Measurements from ENCODE around the gene CACNA1C. TPM values are rescaled to one million over a fixed set of nuclear protein-coding genes. Genes with fewer than 3 reads are reported as not detected.
"Not testable (repeated sequence)": the region's sequence is repeated elsewhere in the genome, so short reads cannot be mapped to it uniquely, and the experiment has no call there.

CACNA1C gene
- total RNA-seq, 1 experiment from 2014 or later, result 0.35 TPM

DNA sequence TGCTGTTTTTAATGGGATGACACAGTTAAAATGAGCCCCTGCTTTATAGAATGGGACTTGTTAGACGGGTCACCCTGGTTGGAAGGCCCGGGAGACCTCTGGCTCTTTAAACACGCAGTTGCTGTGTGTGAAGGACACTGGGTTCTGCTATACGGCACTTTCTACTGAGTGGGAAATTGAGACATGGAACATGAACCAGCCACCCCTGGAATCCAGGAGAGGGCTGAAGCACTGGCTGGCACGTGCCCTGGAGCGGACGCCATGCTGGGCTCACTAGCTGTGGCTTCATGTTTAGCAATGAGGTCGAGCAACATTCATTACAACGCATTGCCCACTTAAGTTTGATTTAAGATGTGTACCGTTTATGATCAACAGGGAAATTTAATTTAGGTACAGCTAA is 23.9 kb downstream of the CACNA1C start:
- no peaks in the 10 kb centered on the region for H3K27me3 ChIP-seq (ENCODE audit: control insufficient read depth, insufficient read depth, low read length)
- H3K4me3 ChIP-seq (ENCODE audit: insufficient read depth, low read depth, low read length), result no peak overlapping the region
- no peaks in the 10 kb centered on the region for H3K36me3 ChIP-seq (replicated peaks; ENCODE audit: control insufficient read depth, insufficient read depth, low read length)
- no peak for DNase-seq

DNA sequence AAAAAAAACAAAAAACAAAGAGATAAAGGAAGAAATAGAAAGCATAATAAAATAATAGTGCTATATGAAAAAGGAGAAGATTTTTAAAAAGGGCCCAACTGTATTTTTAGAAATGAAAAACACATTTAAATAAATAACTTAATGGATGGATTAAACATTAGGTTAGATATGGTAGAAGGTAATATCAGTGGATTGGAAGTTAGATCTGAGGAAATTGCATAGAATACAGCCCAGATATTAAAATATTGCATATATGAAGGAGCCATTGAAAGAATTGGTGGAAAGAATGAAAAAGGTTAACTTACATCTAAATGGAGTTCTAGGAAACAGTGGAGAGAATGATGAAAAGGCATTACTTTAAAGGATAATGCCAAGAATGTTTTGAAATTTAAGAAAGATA is 27.8 kb downstream of the CACNA1C start:
- H3K27me3 ChIP-seq (ENCODE audit: control insufficient read depth, insufficient read depth, low read length), result no peaks in the 10 kb centered on the region
- no peaks in the 10 kb centered on the region for H3K36me3 ChIP-seq (replicated peaks; ENCODE audit: control insufficient read depth, insufficient read depth, low read length)
- no peak for DNase-seq
- H3K4me3 ChIP-seq (ENCODE audit: insufficient read depth, low read depth, low read length), result no peak overlapping the region

DNA sequence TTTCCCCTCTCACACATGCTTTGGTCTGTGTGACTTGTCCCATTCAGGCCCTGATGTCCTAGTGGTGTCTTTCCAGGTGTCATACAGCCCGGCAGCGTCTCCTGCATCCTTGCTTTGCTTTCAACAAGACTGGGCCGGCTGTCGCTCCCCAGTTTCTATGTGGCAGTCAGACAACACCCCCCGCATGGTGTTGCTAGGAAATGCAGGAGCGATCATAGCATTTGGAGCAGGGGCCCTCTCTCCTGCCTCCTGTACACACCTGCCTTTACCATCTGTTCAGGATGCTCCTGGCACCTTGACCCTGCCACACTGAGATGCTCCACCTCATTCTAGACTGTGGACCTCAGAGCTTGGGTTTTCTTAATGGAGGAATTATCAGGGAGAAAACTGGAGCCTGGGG is 29.5 kb downstream of the CACNA1C start:
- no peaks in the 10 kb centered on the region for H3K27me3 ChIP-seq (ENCODE audit: control insufficient read depth, insufficient read depth, low read length)
- H3K4me3 ChIP-seq (ENCODE audit: insufficient read depth, low read depth, low read length), result no peak overlapping the region
- no peaks in the 10 kb centered on the region for H3K36me3 ChIP-seq (replicated peaks; ENCODE audit: control insufficient read depth, insufficient read depth, low read length)
- DNase-seq, result no peak

DNA sequence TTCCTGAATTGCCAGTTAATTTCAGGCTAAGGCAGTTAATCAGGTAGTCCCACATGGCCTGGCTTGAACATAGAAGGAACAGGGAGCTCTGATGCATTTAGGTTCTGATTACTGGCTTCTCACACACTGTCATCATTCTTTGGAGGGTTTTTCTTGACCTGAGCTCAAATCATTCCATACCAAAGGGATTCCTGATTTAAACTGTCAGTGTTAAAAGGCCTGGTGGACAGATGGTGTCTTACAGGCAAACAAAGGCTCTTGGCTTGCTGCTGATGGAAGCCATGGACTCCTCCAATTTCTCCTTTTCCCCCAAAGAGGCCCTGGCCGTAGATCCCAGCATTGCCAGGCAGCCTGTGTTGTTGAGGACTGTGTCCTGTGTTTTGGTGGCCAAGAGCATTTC is 30.2 kb downstream of the CACNA1C start:
- Histone ChIP-seq H3K36me3 (replicated peaks; ENCODE audit: control insufficient read depth, insufficient read depth, low read length) (no peaks in the 10 kb centered on the region), H3K27me3 (ENCODE audit: control insufficient read depth, insufficient read depth, low read length) (no peaks in the 10 kb centered on the region), H3K4me3 (ENCODE audit: insufficient read depth, low read depth, low read length) (no peak overlapping the region)
- no peak for DNase-seq

DNA sequence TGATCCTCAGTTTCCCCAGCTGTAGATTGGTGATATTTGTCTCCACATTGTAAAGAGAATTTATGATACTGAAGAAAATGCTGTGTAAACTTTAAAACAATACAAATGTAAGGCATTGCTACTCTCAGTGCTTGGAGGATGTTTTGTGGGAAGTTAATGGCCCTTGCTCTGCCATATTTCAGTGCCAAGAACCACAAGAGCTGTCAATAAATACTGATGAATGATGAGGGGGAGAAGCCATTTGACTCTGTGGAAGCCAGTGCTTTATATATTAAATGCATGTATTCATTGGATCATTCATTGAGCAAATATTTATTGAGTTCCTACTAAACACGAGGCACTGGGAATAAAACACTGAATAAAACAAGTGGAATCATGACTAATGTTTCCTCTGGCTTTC is 30.8 kb downstream of the CACNA1C start:
- DNase-seq, result no peak
- H3K4me3 ChIP-seq (ENCODE audit: insufficient read depth, low read depth, low read length), result no peak overlapping the region
- no peaks in the 10 kb centered on the region for H3K36me3 ChIP-seq (replicated peaks; ENCODE audit: control insufficient read depth, insufficient read depth, low read length)
- H3K27me3 ChIP-seq (ENCODE audit: control insufficient read depth, insufficient read depth, low read length), result no peaks in the 10 kb centered on the region

DNA sequence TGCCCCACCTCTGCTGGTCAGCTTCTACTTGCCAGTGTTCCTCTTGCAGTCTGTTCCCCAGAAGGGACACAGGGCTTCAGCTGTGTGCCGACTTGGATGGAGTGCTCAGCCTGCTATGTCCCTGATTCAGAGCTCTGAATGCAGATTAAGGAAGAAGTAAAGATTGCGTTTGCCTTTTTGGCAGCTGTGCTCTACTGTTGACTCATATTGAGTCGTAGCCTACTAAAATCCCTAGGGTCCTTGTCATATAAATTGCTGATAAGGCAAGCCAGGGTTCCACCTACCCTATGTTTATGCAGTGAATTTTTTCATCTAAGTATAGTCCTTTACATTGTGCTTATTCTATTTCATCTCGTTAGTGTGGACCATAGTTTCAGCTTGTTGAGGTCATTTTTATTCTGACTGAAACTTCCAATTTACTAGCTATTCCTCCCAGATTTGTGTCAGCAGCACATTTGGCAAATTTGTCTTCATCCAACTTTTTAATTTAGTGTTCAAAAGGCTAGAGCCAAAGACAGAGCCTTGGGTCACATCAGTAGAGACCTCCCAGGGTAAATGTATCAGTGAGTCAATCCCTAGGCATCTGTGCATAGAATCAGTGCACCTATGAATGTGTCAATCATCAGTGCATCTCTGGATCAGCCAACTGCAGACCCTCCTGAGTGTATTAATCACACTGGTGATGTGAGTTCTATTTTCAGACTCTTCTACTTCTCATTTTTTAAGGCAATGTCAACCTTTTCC is 31.9 kb downstream of the CACNA1C start:
- no peaks in the 10 kb centered on the region for H3K27me3 ChIP-seq (ENCODE audit: control insufficient read depth, insufficient read depth, low read length)
- DNase-seq, result no peak
- H3K36me3 ChIP-seq (replicated peaks; ENCODE audit: control insufficient read depth, insufficient read depth, low read length), result no peaks in the 10 kb centered on the region
- H3K4me3 ChIP-seq (ENCODE audit: insufficient read depth, low read depth, low read length), result no peak overlapping the region

DNA sequence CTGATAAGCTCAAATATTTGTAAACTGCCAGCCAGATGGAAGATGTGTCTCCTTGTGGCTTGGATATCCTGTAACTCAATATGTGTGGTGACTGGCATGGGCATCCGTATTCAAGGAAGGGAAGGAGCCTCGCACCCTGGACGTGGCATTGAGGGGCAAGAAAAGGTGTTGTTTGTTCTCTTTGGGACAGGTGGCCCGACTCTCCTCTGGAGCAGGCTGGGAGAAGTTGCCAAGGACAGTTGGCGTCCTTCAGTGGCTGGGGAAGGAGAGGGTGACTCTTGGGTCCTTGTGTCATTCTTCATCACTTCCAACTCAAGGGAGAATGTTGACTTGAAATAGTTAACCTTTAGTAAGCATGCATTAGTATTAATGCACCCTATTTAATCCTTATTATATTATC is 39.6 kb downstream of the CACNA1C start:
- Histone ChIP-seq H3K36me3 (replicated peaks; ENCODE audit: control insufficient read depth, insufficient read depth, low read length) (no peaks in the 10 kb centered on the region), H3K27me3 (ENCODE audit: control insufficient read depth, insufficient read depth, low read length) (no peaks in the 10 kb centered on the region), H3K4me3 (ENCODE audit: insufficient read depth, low read depth, low read length) (no peak overlapping the region)
- no peak for DNase-seq

DNA sequence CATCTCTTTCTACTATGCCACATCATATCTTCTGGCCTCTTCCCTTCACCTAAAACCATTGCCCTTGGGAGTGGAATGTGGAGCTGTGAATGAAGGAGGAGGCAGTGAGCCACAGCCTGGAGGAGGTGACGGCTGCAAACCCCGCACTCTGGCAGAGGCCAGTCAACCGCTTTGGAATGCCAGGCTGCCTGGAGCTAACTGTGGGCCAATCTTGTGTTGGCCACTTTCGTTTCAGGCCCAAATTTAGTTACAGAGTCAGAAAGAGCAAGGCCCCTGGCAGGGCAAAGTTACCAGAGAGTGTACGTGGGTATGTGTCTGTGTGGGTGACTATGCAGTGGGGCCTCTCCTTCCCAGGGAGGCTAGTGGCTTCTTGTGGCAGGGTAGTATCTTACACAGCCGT is 40.1 kb downstream of the CACNA1C start:
- no peak for DNase-seq
- Histone ChIP-seq H3K36me3 (replicated peaks; ENCODE audit: control insufficient read depth, insufficient read depth, low read length) (no peaks in the 10 kb centered on the region), H3K27me3 (ENCODE audit: control insufficient read depth, insufficient read depth, low read length) (no peaks in the 10 kb centered on the region), H3K4me3 (ENCODE audit: insufficient read depth, low read depth, low read length) (no peak overlapping the region)

DNA sequence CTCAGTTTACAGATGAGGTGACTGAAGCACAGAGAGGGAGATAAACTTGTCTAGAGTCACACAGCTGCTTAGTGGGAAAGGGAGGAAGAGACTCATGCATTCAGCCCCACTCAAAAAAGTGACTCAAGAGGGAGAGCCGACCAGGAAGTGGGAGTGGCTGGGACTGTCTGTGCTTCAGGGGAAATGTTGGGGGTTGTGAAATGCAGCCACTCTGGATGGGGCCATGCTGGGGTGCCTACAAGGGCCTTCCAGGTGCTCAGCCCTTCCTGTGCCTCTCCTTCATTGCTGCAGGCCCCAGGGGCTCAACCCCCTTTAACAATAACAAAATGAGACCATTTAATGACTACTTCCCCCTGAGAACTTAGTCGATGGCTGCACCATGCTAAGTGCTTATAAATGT is 41.8 kb downstream of the CACNA1C start:
- H3K27me3 ChIP-seq (ENCODE audit: control insufficient read depth, insufficient read depth, low read length), result no peaks in the 10 kb centered on the region
- no peaks in the 10 kb centered on the region for H3K36me3 ChIP-seq (replicated peaks; ENCODE audit: control insufficient read depth, insufficient read depth, low read length)
- H3K4me3 ChIP-seq (ENCODE audit: insufficient read depth, low read depth, low read length), result no peak overlapping the region
- DNase-seq, result no peak

GRCh38 chr12:2095878-2096277 is 43.1 kb downstream of the CACNA1C start:
- H3K4me3 ChIP-seq (ENCODE audit: insufficient read depth, low read depth, low read length), result no peak overlapping the region
- no peaks in the 10 kb centered on the region for H3K36me3 ChIP-seq (replicated peaks; ENCODE audit: control insufficient read depth, insufficient read depth, low read length)
- no peak for DNase-seq
- H3K27me3 ChIP-seq (ENCODE audit: control insufficient read depth, insufficient read depth, low read length), result no peaks in the 10 kb centered on the region

DNA sequence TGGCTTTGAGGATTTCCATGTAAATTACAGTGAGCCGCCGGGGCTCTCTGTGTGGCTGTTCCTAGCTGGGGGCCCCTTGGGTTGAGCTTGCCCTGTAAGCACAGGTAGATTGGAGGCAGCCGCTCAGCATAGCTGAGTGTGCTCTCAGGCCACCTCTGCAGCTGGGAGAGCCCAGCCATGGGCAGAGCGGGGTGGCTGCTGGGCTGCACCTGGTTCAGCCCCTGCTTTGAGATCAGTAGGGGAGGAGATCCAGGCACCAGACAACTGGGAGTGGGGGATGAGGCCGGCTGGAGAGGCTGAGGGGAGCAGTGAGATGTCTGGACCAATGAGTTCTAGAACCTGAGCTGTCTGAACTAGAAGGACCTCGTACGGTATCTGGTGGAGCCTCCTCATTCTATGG is 44.8 kb downstream of the CACNA1C start:
- DNase-seq, result peak; percentile 62

DNA sequence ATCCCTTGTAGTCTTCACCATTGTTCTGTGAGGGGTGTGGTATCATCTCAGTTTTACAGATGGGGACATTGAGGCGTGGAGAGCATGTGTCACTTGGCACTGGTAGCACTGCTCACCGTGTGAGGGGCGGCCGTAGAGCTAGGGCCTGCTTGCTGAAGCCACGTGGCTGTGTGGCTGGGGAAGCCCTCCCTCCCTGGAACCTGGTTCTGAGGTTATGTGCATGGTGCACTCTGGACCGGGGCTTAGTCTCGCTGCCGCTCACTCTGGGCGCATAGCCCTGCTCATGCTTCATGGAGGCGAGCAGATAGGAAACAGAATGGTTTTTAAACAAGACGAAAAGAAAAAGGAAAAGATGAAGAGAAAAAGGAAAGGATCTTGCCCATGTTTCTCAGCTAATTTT is 46.1 kb downstream of the CACNA1C start:
- no peak overlapping the region for H3K4me3 ChIP-seq (ENCODE audit: insufficient read depth, low read depth, low read length)
- no peaks in the 10 kb centered on the region for H3K27me3 ChIP-seq (ENCODE audit: control insufficient read depth, insufficient read depth, low read length)
- H3K36me3 ChIP-seq (replicated peaks; ENCODE audit: control insufficient read depth, insufficient read depth, low read length), result no peaks in the 10 kb centered on the region
- DNase-seq, result no peak

More for the DNA sequence above, 44.8 kb downstream of the CACNA1C start:
- H3K36me3 ChIP-seq (replicated peaks; ENCODE audit: control insufficient read depth, insufficient read depth, low read length), result no peaks in the 10 kb centered on the region
- no peaks in the 10 kb centered on the region for H3K27me3 ChIP-seq (ENCODE audit: control insufficient read depth, insufficient read depth, low read length)
- H3K4me3 ChIP-seq (ENCODE audit: insufficient read depth, low read depth, low read length), result no peak overlapping the region

GRCh38 chr12:2099595-2099994 is 46.8 kb downstream of the CACNA1C start:
- H3K36me3 ChIP-seq (replicated peaks; ENCODE audit: control insufficient read depth, insufficient read depth, low read length), result no peaks in the 10 kb centered on the region
- no peak for DNase-seq
- H3K4me3 ChIP-seq (ENCODE audit: insufficient read depth, low read depth, low read length), result no peak overlapping the region
- H3K27me3 ChIP-seq (ENCODE audit: control insufficient read depth, insufficient read depth, low read length), result no peaks in the 10 kb centered on the region

DNA sequence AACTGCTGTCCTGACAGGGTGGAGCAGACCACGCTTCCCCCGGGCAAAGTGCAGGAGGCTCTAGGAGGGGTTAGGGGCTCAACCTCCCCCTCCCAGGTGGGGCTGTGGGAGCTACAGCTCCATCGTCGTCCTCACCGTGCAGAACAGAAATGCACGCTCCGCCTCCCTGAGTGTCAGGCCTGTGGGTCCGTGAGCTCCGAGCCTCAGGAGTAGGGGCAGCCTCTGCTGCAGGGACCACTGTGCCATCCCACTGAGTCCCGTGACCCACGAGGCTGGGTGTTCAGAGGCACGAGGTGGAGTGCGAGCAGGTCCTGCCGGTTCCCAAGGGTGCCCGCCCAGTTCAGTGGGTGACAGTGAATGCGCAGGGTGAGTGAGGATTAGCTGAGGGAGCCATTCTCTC is 48.6 kb downstream of the CACNA1C start:
- Histone ChIP-seq H3K27me3 (ENCODE audit: control insufficient read depth, insufficient read depth, low read length) (no peaks in the 10 kb centered on the region), H3K4me3 (ENCODE audit: insufficient read depth, low read depth, low read length) (no peak overlapping the region), H3K36me3 (replicated peaks; ENCODE audit: control insufficient read depth, insufficient read depth, low read length) (no peaks in the 10 kb centered on the region)
- peak; percentile 53 for DNase-seq

GRCh38 chr12:2101771-2102170 is 49.0 kb downstream of the CACNA1C start:
- no peaks in the 10 kb centered on the region for H3K36me3 ChIP-seq (replicated peaks; ENCODE audit: control insufficient read depth, insufficient read depth, low read length)
- no peak overlapping the region for H3K4me3 ChIP-seq (ENCODE audit: insufficient read depth, low read depth, low read length)
- DNase-seq, result no peak
- H3K27me3 ChIP-seq (ENCODE audit: control insufficient read depth, insufficient read depth, low read length), result no peaks in the 10 kb centered on the region

DNA sequence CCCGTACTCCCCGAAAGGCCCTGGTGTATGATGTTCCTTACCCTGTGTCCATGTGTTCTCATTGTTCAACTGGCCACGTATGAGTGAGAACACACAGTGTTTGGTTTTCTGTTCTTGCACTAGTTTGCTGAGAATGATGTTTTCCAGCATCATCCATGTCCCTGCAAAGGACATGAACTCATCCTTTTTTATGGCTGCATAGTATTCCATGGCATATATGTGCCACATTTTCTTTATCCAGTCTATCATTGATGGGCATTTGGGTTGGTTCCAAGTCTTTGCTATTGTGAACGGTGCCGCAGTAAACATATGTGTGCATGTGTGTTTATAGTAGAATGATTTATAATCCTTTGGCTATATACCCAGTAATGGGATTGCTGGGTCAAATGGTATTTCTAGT is 49.9 kb downstream of the CACNA1C start:
- DNase-seq; H3K4me3 ChIP-seq (ENCODE audit: insufficient read depth, low read depth, low read length); H3K36me3 ChIP-seq (replicated peaks; ENCODE audit: control insufficient read depth, insufficient read depth, low read length); H3K27me3 ChIP-seq (ENCODE audit: control insufficient read depth, insufficient read depth, low read length): not testable (repeated sequence)

Data from H7 (cell line).